Thymus (tissue), 11 donors: ENCODE results near the gene ARFGAP3. TPM values are rescaled to one million over a fixed set of nuclear protein-coding genes. Genes with fewer than 3 reads are reported as not detected.

Source experiments
- DNase-seq, 9 donors: peaks; one replicate each; pipeline ENCODE4 v3.0.0-alpha.2; 2013; ENCODE audit warnings: low spot score in 9 of 9, low read depth in 6 of 9, missing footprints in 1 of 9
- H3K27ac ChIP-seq, 2 donors: one replicate each; pipeline ENCODE4 v1.5.1; 2013; ENCODE audit warnings: control low read depth in 1 of 2, low read depth in 1 of 2, low read length in 1 of 2, mild to moderate bottlenecking in 1 of 2, moderate library complexity in 1 of 2
- H3K27me3 ChIP-seq, 2 donors: one replicate each; pipeline ENCODE4 v1.5.1; 2013; ENCODE audit warnings: low read length in 1 of 2; ENCODE audit not compliant: control insufficient read depth in 2 of 2, insufficient read depth in 1 of 2
- H3K36me3 ChIP-seq, 2 donors: one replicate each; pipeline ENCODE4 v1.5.1; 2013; ENCODE audit warnings: low read length in 1 of 2, mild to moderate bottlenecking in 1 of 2, moderate library complexity in 1 of 2; ENCODE audit not compliant: control insufficient read depth in 2 of 2, insufficient read depth in 2 of 2
- H3K4me1 ChIP-seq, 2 donors: one replicate each; pipeline ENCODE4 v1.5.1; 2013; ENCODE audit warnings: low read length in 2 of 2; ENCODE audit not compliant: control insufficient read depth in 2 of 2, insufficient read depth in 2 of 2
- H3K4me3 ChIP-seq, 2 donors: one replicate each; pipeline ENCODE4 v1.5.1; 2013; ENCODE audit warnings: low read length in 2 of 2, control low read depth in 1 of 2, mild to moderate bottlenecking in 1 of 2
- H3K9me3 ChIP-seq, 2 donors: one replicate each; pipeline ENCODE4 v1.5.1; 2013; ENCODE audit warnings: low read length in 1 of 2, mild to moderate bottlenecking in 1 of 2; ENCODE audit not compliant: control insufficient read depth in 2 of 2, insufficient read depth in 1 of 2
- WGBS: extraction: QIAGEN DNeasy Blood & Tissue Kit; methylation state at CpG from one replicate; pipeline ENCODE4 v1.1.7; 2013; 5-methylcytosine and 5-hydroxymethylcytosine counted together
- polyA plus RNA-seq: library from polyadenylated mRNA; stranded (reverse); fragments of 200-250 nt; gene quantifications from one replicate; pipeline ENCODE4 v1.2.3, GENCODE V29; 2013
- total RNA-seq: library from RNA; stranded (reverse); fragments of 120-200 nt; gene quantifications from one replicate; pipeline ENCODE4 v1.2.4, GENCODE V29; 2013
- donor health status: healthy.

The ARFGAP3 gene
- total and polyA plus RNA-seq, 2 donors, result 29.9 to 40.0 TPM

DNA sequence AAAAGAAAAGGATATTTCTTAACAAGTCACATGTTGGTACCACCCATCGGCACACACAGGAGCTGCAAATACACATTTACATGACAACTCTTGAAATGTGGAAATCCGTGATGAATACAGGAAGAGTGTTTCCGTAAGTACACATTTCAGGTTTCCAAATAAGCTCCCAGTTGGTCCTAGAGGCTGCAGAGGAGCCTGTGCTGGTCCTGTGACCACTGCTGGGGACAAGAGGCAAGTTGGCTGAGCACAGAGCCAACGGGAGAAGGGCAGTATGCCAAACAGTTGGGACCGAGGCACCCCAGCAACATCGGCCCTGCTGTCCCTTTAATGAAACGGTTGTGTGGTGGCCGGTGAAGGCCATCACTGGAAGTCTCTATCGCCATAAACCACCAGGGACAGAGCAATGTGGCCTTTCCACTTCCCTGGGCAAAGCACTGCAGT lies 38.5 kb upstream of the ARFGAP3 start:
- no peaks in the 10 kb centered on the region for H3K9me3 ChIP-seq
- peak overlapping the region; percentile 43 to 50 for H3K27ac ChIP-seq
- peaks cover 5 to 10% of the 10 kb centered on the region in 2 donors for H3K36me3 ChIP-seq
- H3K4me1 ChIP-seq, result peaks cover 6 to 32% of the 10 kb centered on the region in 2 donors
- 86% methylated on average over 9 of the region's 9 CpGs for whole genome bisulfite sequencing
- no peak overlapping the region for H3K4me3 ChIP-seq
- DNase-seq, result no peak
- no peaks in the 10 kb centered on the region for H3K27me3 ChIP-seq

- Histone ChIP-seq H3K9me3 (no peaks in the 10 kb centered on the region), H3K27ac (peak overlapping the region; percentile 50 to 68), H3K4me3 (no peak overlapping the region), H3K4me1 (peaks cover 6 to 32% of the 10 kb centered on the region in 2 donors), H3K27me3 (no peaks in the 10 kb centered on the region), H3K36me3 (peaks cover 5 to 10% of the 10 kb centered on the region in 2 donors)
- WGBS, result 23% methylated on average over 7 of the region's 7 CpGs
- DNase-seq, result peak in 6 of 9 donors; percentile 11 to 63 (median 27)
Measured at GRCh38 chr22:42895087-42895486, 38.0 kb upstream of the ARFGAP3 start.

- Histone ChIP-seq H3K36me3 (peaks cover 13 to 17% of the 10 kb centered on the region in 2 donors), H3K9me3 (no peaks in the 10 kb centered on the region), H3K4me1 (peaks cover 6 to 32% of the 10 kb centered on the region in 2 donors), H3K27ac (peak overlapping the region in 1 of 2 donors; percentile 0), H3K4me3 (no peak overlapping the region), H3K27me3 (no peaks in the 10 kb centered on the region)
- WGBS, result 91% methylated on average over 25 of the region's 25 CpGs
- no peak for DNase-seq
Measured at GRCh38 chr22:42893371-42894150, 36.5 kb upstream of the ARFGAP3 start.

DNA sequence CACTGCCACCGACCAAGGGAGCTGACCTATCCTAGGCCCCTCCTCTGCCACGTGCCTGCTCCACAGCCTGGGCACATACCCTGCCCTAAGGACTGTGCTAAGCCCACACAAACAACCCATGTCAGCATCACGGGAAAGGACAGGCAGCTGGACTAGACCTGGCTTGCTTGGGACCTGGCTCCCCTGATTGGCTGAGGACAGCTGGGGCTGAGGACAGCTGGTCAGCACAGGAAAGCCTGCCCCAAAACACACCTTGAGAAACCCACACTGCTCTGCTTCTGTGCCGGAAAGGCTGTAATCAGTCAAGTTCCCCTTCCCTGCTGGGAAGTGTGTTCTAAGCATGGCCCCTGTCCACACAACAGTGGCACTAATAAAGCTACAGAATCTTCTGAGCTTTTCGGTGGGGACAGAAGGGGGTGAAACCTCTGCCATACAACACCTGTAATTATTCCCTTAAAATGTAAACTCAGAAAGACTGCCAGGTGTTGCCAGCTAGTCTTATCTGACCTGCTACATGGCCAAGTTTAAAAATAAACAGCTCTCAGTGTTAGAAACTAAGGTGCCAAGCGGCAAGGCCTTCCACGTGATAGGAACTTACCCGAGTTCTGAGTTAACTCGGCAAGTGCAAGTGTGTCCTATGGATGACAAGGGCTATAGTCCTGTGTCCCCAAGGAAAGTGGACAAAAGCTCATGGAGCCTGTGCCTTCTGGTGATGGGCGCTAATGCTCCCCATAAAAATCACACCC lies 35.7 kb upstream of the ARFGAP3 start:
- WGBS, result 70% methylated on average over 10 of the region's 10 CpGs
- peak overlapping the region in 1 of 2 donors; percentile 32 for H3K27ac ChIP-seq
- H3K4me3 ChIP-seq, result no peak overlapping the region
- no peak for DNase-seq
- peaks cover 6 to 32% of the 10 kb centered on the region in 2 donors for H3K4me1 ChIP-seq
- no peaks in the 10 kb centered on the region for H3K27me3 ChIP-seq
- peaks cover 19 to 22% of the 10 kb centered on the region in 2 donors for H3K36me3 ChIP-seq
- no peaks in the 10 kb centered on the region for H3K9me3 ChIP-seq

- Histone ChIP-seq H3K27me3 (no peaks in the 10 kb centered on the region), H3K9me3 (no peaks in the 10 kb centered on the region), H3K36me3 (peaks cover 25 to 28% of the 10 kb centered on the region in 2 donors), H3K27ac (peak overlapping the region in 1 of 2 donors; percentile 57), H3K4me3 (no peak overlapping the region), H3K4me1 (peaks cover 6 to 32% of the 10 kb centered on the region in 2 donors)
- WGBS, result 54% methylated on average over 9 of the region's 9 CpGs
- peak in 1 of 9 donors; percentile 20 for DNase-seq
Measured at GRCh38 chr22:42892156-42892555, 35.1 kb upstream of the ARFGAP3 start.

GRCh38 chr22:42891696-42892095 lies 34.6 kb upstream of the ARFGAP3 start:
- DNase-seq, result no peak
- Histone ChIP-seq H3K27me3 (no peaks in the 10 kb centered on the region), H3K36me3 (peaks cover 29 to 33% of the 10 kb centered on the region in 2 donors), H3K9me3 (no peaks in the 10 kb centered on the region), H3K4me1 (peaks cover 6 to 32% of the 10 kb centered on the region in 2 donors), H3K4me3 (no peak overlapping the region), H3K27ac (peak overlapping the region in 1 of 2 donors; percentile 57)
- WGBS, result 98% methylated on average over 3 of the region's 3 CpGs

GRCh38 chr22:42891008-42891407 lies 33.9 kb upstream of the ARFGAP3 start:
- Histone ChIP-seq H3K27ac (no peak overlapping the region), H3K36me3 (peaks cover 32 to 38% of the 10 kb centered on the region in 2 donors), H3K9me3 (no peaks in the 10 kb centered on the region), H3K27me3 (no peaks in the 10 kb centered on the region), H3K4me3 (no peak overlapping the region), H3K4me1 (peaks cover 6 to 31% of the 10 kb centered on the region in 2 donors)
- DNase-seq, result no peak
- 97% methylated on average over 13 of the region's 13 CpGs for WGBS

GRCh38 chr22:42889304-42889703 lies 32.2 kb upstream of the ARFGAP3 start:
- no peak overlapping the region for H3K27ac ChIP-seq
- 59% methylated on average over 4 of the region's 4 CpGs for WGBS
- no peaks in the 10 kb centered on the region for H3K27me3 ChIP-seq
- no peaks in the 10 kb centered on the region for H3K9me3 ChIP-seq
- H3K4me3 ChIP-seq, result no peak overlapping the region
- H3K36me3 ChIP-seq, result peaks cover 34 to 43% of the 10 kb centered on the region in 2 donors
- peak in 1 of 9 donors; percentile 42 for DNase-seq
- H3K4me1 ChIP-seq, result peaks cover 0 to 17% of the 10 kb centered on the region in 2 donors
